Measurements from ENCODE around the gene PJA1. TPM values are rescaled to one million over a fixed set of nuclear protein-coding genes. Genes with fewer than 3 reads are reported as not detected.

The PJA1 gene
- total RNA-seq, 4 donors from 2014 or later = 2.5 to 9.6 (median 7.6) TPM

GRCh38 chrX:69144838-69145680 is 20.2 kb downstream of the PJA1 start:
- intact Hi-C loops (cut with DNase I; ENCODE audit: low total_unique reads) = no loop called here
- Histone ChIP-seq H3K27me3 (no peaks in the 10 kb centered on the region), H3K4me3 (no peak overlapping the region), H3K9me3 (no peaks in the 10 kb centered on the region), H3K27ac (no peak overlapping the region), H3K4me1 (no peaks in the 10 kb centered on the region), H3K36me3 (no peaks in the 10 kb centered on the region)
- TF ChIP-seq POLR2A (IDR thresholded peaks at IDR 0.05) (no peak), CTCF (IDR thresholded peaks at IDR 0.05 in 4 of 5, conservative IDR thresholded peaks at IDR 0.05 in 1 of 5) (no peak)
- DNase-seq (no peak), ATAC-seq (no peak)
- in situ Hi-C loops (cut with MboI; ENCODE audit: low sequenced_read_pairs in 4 of 4) = no loop called here

GRCh38 chrX:69143530-69143929 is 21.7 kb downstream of the PJA1 start:
- Histone ChIP-seq H3K4me1 (no peaks in the 10 kb centered on the region), H3K9me3 (no peaks in the 10 kb centered on the region), H3K4me3 (no peak overlapping the region), H3K27ac (no peak overlapping the region), H3K36me3 (no peaks in the 10 kb centered on the region), H3K27me3 (no peaks in the 10 kb centered on the region)
- intact Hi-C loops (cut with DNase I; ENCODE audit: low total_unique reads) (no loop called here), in situ Hi-C loops (cut with MboI; ENCODE audit: low sequenced_read_pairs in 4 of 4) (no loop called here)
- ATAC-seq (no peak), DNase-seq (no peak)
- TF ChIP-seq POLR2A (IDR thresholded peaks at IDR 0.05) (no peak), CTCF (IDR thresholded peaks at IDR 0.05 in 4 of 5, conservative IDR thresholded peaks at IDR 0.05 in 1 of 5) (no peak)

GRCh38 chrX:69142788-69143469 is 22.3 kb downstream of the PJA1 start:
- Histone ChIP-seq H3K36me3 (no peaks in the 10 kb centered on the region), H3K27ac (no peak overlapping the region), H3K9me3 (no peaks in the 10 kb centered on the region), H3K4me3 (no peak overlapping the region), H3K4me1 (no peaks in the 10 kb centered on the region), H3K27me3 (no peaks in the 10 kb centered on the region)
- intact Hi-C loops (cut with DNase I; ENCODE audit: low total_unique reads) (no loop called here), in situ Hi-C loops (cut with MboI; ENCODE audit: low sequenced_read_pairs in 4 of 4) (no loop called here)
- DNase-seq = no peak
- ATAC-seq = no peak
- TF ChIP-seq POLR2A (IDR thresholded peaks at IDR 0.05) = no peak
- no peak for TF ChIP-seq CTCF (IDR thresholded peaks at IDR 0.05 in 4 of 5, conservative IDR thresholded peaks at IDR 0.05 in 1 of 5)

- Histone ChIP-seq H3K4me3 (no peak overlapping the region), H3K27me3 (no peaks in the 10 kb centered on the region), H3K27ac (no peak overlapping the region), H3K36me3 (no peaks in the 10 kb centered on the region), H3K9me3 (no peaks in the 10 kb centered on the region), H3K4me1 (no peaks in the 10 kb centered on the region)
- DNase-seq = no peak
- intact Hi-C loops (cut with DNase I; ENCODE audit: low total_unique reads) (no loop called here), in situ Hi-C loops (cut with MboI; ENCODE audit: low sequenced_read_pairs in 4 of 4) (no loop called here)
- no peak for ATAC-seq
- TF ChIP-seq CTCF (IDR thresholded peaks at IDR 0.05 in 4 of 5, conservative IDR thresholded peaks at IDR 0.05 in 1 of 5) (no peak), POLR2A (IDR thresholded peaks at IDR 0.05) (no peak)
Measured at GRCh38 chrX:69140837-69141236, 24.4 kb downstream of the PJA1 start.

Measured in gastrocnemius medialis (tissue), 4 donors.